MV-4-11 (cell line): ENCODE data around the gene UBAP1.
"Not testable (repeated sequence)": the region's sequence is repeated elsewhere in the genome, so short reads cannot be mapped to it uniquely, and the experiment has no call there.

ENCODE experiments used
- DNase-seq: peaks from one replicate; lab custom pipeline; 2025; lab: John Stamatoyannopoulos, UW

UBAP1 gene

DNA sequence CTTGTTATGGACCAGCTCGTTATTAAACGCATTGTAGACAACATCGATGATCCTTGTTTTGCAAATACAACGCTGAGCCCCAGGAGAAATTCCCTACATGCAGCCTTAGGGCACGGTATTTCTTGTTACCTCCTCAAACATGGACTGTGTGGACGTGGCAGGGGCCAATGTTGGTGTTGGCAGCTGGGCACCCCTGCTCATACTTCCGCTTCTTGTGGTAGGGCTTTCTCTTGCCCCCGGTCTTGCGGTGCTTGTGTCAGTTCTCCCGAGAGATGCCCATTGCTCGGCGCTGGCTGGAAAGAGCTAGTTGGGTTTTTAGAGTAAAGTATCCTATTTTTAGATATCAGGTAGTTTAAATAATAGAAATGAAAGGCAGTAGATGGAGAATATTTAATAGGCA is 45.5 kb downstream of the UBAP1 start:
- DNase-seq = no peak

DNA sequence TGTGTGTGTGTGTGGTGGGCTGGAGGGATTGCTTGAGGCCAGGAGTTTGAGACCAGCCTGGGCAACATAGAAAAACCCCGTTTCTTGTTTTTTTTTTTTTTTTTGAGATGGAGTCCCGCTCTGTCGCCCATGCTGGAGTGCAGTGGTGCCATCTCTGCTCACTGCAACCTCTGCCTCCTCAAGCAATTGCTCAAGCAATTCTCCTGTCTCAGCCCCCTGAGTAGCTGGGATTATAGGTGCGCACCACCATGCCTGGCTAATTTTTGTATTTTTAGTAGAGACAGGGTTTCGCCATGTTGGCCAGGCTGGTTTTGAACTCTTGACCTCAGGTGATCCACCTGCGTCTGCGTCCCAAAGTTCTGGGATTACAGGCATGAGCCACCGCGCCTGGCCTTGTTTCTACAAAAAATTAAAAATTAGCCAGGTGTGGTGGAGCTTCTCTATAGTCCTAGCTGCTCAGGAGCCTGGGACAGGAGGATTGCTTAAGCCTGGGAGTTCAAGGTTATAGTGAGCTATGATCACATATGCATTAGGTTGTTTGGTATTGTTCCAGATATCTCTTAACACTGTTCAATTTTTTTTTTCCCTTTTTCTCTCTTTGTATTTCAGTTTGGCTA is 47.4 kb downstream of the UBAP1 start:
- not testable (repeated sequence) for DNase-seq

GRCh38 chr9:34227445-34227844 is 48.6 kb downstream of the UBAP1 start:
- DNase-seq = no peak

DNA sequence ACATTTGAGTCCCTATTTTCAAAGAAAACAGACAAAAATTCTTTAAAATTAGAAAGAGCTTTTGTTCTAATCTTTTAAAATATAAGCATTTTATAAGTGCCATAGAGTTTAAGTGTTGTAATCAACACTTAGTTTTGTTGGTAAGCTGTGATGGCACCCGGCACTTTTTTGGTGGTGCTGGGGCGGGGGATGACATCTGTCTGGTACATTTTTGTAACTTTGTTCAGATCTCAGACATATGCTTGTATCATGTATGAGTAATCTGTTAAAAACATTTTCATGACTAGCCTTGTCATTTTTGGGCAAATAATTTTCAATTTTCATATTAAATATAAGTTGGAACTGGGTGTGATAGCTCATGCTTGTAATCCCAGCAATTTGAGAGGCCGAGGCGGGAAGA is 51.7 kb downstream of the UBAP1 start:
- DNase-seq = no peak

GRCh38 chr9:34232201-34232600 is 53.4 kb downstream of the UBAP1 start:
- DNase-seq = no peak

DNA sequence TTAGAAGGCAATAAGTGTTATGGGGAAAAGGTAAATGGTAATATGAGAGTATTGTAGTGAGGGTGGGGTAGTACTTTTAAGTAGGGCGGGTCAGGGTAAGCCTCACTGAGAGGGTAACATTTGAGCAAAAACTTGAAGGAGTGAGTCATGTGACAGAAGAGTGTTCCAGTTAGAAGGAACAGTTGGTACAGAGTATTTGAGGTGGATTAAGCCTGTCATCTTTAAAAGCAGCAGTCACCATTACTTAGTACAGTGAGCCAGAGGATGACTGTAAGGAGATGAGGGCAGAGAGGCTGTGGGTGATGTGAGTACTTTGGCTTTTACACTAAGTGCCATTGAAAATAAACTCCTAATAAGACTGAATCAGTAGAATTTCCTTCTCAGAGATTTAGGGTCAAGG is 54.8 kb downstream of the UBAP1 start:
- DNase-seq = peak; percentile 24

DNA sequence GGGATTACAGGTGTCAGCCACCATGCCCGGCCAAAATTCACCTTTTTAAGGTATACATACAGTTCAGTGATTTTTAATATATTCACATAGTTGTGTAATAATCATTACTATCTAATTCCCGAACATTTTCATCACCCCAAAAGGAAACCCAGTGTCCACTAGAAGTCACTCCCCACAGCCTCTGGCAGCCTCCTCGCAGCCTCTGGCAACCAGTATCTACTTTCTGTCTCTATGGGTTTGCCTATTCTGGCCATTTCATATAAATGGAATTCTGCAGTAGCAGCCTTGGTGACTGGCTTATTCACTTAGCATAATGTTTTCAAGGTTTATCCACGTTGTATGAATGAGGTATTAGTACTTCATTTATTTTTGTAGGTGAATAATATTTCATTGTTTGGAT is 59.0 kb downstream of the UBAP1 start:
- no peak for DNase-seq

DNA sequence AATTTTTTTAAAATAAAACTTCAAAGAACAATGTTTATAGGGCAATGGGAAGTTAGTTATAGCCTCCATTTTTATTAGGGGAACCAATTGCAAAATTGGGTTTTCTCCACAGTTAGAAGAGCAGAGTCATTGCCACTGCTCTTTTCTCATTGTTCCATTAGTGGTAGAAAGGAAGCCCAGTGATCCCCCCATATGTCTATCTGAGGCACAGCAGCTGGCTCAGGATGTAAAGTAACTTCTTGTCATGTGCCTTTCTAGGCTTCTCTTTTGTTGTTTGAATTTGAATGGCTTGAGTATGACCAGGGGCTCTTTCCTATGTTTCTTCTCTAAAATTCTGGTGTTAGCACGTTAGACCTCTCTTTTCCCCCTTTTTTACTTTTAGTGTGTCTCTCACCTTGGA is 61.2 kb downstream of the UBAP1 start:
- no peak for DNase-seq

- no peak for DNase-seq
These were observed 64.0 kb downstream of the UBAP1 start for GRCh38 chr9:34242830-34243229.

GRCh38 chr9:34245212-34245611 is 66.4 kb downstream of the UBAP1 start:
- DNase-seq = not testable (repeated sequence)

DNA sequence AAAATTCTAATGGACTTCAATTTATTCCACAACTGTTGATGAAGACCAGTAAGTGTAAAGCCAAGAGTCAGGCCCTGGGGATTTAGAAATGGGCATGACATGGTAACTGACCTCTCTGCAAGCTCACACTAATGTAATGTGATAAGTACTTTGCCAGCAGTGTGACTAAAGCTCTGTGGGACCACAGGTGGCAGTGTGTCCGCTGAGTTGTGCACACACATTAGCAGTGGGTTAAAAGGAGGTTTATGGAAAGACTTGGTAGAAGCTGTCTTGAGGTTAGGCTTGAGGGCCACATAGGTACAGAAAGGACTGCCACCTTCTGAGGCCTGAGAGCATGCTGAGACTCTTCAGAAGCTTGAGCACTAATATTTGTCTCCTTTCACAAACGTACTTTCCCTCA is 67.6 kb downstream of the UBAP1 start:
- no peak for DNase-seq

GRCh38 chr9:34247782-34248181 is 68.9 kb downstream of the UBAP1 start:
- not testable (repeated sequence) for DNase-seq

DNA sequence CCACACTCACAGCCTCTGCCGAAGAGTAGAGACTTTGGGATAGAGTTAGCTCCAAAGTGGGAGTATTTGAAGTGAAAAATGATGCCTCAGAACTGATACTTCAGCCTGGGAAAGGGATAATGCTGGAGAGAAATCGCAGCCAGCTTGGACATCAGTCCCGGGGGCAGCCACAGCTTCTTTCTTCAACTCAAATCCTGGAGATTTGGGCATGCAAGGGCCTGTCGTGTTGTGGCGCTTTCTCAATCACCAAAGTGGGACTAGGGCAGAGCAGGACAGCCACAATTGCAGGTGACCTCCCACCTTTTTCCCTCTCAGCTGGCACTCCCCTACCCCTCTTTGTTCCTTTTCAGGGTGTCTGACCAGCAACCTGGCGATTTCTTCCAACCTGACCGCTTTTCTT is 70.4 kb downstream of the UBAP1 start:
- no peak for DNase-seq

- no peak for DNase-seq
These were observed 71.9 kb downstream of the UBAP1 start for GRCh38 chr9:34250721-34251120.

- DNase-seq = no peak
These were observed 73.2 kb downstream of the UBAP1 start for GRCh38 chr9:34252016-34252415.

GRCh38 chr9:34252670-34253459 is 74.0 kb downstream of the UBAP1 start:
- DNase-seq = peak; percentile 50

DNA sequence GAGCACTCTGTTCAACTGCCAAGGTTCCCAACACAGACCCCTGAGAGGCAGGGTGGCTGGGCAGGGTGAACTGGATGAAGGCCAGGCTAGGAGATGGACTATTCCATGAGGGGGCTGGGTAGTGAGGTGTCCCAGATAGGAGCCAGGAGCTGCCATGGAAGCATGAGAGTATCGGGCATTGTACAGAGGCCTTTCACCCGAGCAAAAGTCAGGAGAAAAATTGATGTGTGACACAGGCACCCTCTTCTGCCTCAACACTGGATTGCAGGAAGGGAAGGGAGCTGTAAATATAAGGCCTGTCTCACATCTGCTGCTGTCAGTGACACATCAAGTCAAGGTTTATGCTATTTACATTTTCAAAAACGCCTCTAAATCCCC is 74.6 kb downstream of the UBAP1 start:
- DNase-seq = no peak

DNA sequence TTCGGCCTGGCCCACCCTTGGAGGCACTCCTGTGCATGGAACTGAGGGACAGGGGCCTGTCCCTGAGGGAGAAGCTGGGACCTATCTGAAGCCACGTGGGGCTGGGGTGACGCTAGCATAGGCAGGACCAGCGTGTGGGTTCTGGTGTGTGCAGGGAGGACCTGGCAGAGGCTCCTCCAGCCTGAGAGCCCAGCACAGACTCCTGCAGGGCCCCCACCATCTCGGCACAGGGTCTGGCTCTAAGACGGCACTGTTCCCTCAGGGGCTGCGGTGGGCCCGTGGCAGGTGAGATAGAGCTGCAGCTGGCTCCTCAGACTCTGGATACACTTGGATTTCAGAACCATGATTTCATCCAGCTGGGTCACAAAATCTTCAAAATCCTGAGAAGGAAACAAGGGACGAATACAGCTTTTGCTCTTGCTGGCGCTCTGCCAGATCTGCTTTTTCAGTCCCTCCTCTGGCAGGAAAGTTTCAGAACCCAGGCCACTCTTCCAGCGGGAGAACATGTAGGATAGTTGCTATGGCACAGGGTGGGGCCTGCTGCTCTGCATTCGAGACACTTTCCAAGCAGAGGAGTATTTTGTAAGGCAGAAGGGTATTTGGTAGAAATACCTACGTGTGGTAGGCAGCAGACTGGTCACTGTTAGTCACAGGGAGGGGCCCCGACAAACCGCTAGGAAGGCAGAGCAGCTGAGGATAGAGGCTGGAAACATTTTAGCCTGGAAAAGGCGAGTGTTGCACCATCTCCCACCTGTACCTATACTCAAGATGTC is 75.5 kb downstream of the UBAP1 start:
- DNase-seq = no peak

GRCh38 chr9:34254966-34255825 is 76.4 kb downstream of the UBAP1 start:
- no peak for DNase-seq

GRCh38 chr9:34256104-34256503 is 77.3 kb downstream of the UBAP1 start:
- DNase-seq = no peak

DNA sequence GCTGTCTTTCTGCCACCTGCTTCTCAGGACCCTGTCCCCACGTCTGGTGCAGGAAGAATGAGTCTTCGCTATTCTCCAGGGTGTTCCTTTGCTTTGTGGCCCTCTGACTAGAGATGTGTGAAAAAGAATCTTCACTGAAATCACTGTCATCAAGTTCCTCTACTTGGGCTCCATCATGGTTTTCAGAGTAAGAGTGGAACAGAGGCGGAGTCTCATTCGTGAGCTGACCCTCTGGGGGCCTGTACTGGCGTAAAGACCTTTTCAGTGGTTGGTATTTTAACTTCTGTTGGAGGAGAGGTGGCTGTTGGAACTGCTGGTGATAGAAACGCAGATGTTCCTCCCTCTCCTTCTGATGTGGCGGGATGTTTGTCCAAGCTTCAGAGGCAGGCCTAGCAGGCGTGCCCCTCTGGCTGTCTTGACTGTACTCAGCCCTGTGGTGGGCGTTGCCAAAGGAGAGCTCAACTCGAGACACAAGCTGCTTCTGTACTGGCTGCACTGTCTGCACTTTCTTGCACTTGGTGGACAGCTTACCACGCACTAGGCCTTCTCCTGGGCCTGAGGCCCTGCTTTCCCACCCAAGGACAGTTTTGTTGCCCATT is 78.2 kb downstream of the UBAP1 start:
- no peak for DNase-seq

- no peak for DNase-seq
These were observed 80.5 kb downstream of the UBAP1 start for GRCh38 chr9:34259315-34259714.
